IPS-NIHi7 (cell line): ENCODE results near the gene CGNL1.
A peak's percentile ranks its signal among the peaks of the same experiment; 100 is the strongest.

Source experiments
- DNase-seq: peaks from one replicate; pipeline ENCODE4 v3.0.0; 2012; ENCODE audit warnings: mixed read lengths; ENCODE audit errors: extremely low spot score

The CGNL1 gene

GRCh38 chr15:57386976-57387375 is 10.7 kb downstream of the CGNL1 start:
- no peak for DNase-seq

GRCh38 chr15:57387564-57388076 is 11.3 kb downstream of the CGNL1 start:
- peak; percentile 57 for DNase-seq

- no peak for DNase-seq
Observed at GRCh38 chr15:57388464-57388863, 12.2 kb downstream of the CGNL1 start.

- no peak for DNase-seq
Observed at GRCh38 chr15:57389991-57390390, 13.7 kb downstream of the CGNL1 start.

- DNase-seq, result no peak
Observed at GRCh38 chr15:57390583-57390982, 14.3 kb downstream of the CGNL1 start.

- no peak for DNase-seq
Observed at GRCh38 chr15:57391537-57391936, 15.2 kb downstream of the CGNL1 start.

GRCh38 chr15:57393061-57393460 is 16.8 kb downstream of the CGNL1 start:
- DNase-seq, result no peak

- DNase-seq, result no peak
Observed at GRCh38 chr15:57395292-57395691, 19.0 kb downstream of the CGNL1 start.

GRCh38 chr15:57398336-57398735 is 22.0 kb downstream of the CGNL1 start:
- DNase-seq, result no peak

GRCh38 chr15:57401546-57401945 is 25.2 kb downstream of the CGNL1 start:
- no peak for DNase-seq

GRCh38 chr15:57403017-57403416 is 26.7 kb downstream of the CGNL1 start:
- DNase-seq, result peak; percentile 20

GRCh38 chr15:57403566-57404325 is 27.4 kb downstream of the CGNL1 start:
- DNase-seq, result no peak

- DNase-seq, result no peak
Observed at GRCh38 chr15:57405133-57405532, 28.8 kb downstream of the CGNL1 start.

GRCh38 chr15:57406062-57406772 is 29.9 kb downstream of the CGNL1 start:
- DNase-seq, result no peak

GRCh38 chr15:57410373-57410772 is 34.1 kb downstream of the CGNL1 start:
- no peak for DNase-seq

GRCh38 chr15:57411945-57412768 is 35.9 kb downstream of the CGNL1 start:
- DNase-seq, result no peak

- DNase-seq, result no peak
Observed at GRCh38 chr15:57415602-57416001, 39.3 kb downstream of the CGNL1 start.

GRCh38 chr15:57418635-57419034 is 42.3 kb downstream of the CGNL1 start:
- DNase-seq, result no peak

- DNase-seq, result no peak
Observed at GRCh38 chr15:57419335-57419734, 43.0 kb downstream of the CGNL1 start.

GRCh38 chr15:57421110-57421509 is 44.8 kb downstream of the CGNL1 start:
- DNase-seq, result no peak

GRCh38 chr15:57421551-57421950 is 45.2 kb downstream of the CGNL1 start:
- no peak for DNase-seq

GRCh38 chr15:57422113-57422754 is 45.9 kb downstream of the CGNL1 start:
- no peak for DNase-seq
